ENCODE data around the gene ZNF536. TPM values are rescaled to one million over a fixed set of nuclear protein-coding genes. Genes with fewer than 3 reads are reported as not detected.

The ZNF536 gene
- total and polyA plus RNA-seq, 2 of the 4 experiments (the other 2 are of a cell fraction): not detected

- Histone ChIP-seq H3K27me3 (ENCODE audit: control insufficient read depth, insufficient read depth, low read length) (no peaks in the 10 kb centered on the region), H3K36me3 (ENCODE audit: control insufficient read depth, insufficient read depth, low read length) (no peaks in the 10 kb centered on the region), H2BK20ac (ENCODE audit: low read depth, low read length) (no peak overlapping the region), H3K9me1 (ENCODE audit: insufficient read depth, low read length) (no peaks in the 10 kb centered on the region), H2BK15ac (ENCODE audit: low read depth, low read length) (no peak overlapping the region), H4K8ac (ENCODE audit: low read depth in 2 of 2, low read length in 2 of 2) (no peak overlapping the region), H3K4me2 (ENCODE audit: low read depth, low read length) (no peak overlapping the region), H2AK9ac (replicated peaks; ENCODE audit: low read depth, low read length, poor library complexity) (no peak overlapping the region), H3K56ac (ENCODE audit: extremely low read depth, insufficient read depth, low read length) (no peak overlapping the region), H4K91ac (ENCODE audit: insufficient read depth, low read depth, low read length) (no peak overlapping the region), H3K27ac (ENCODE audit: insufficient read depth, low read length) (no peak overlapping the region), H2BK120ac (ENCODE audit: low read depth, low read length) (no peak overlapping the region), H3K9me3 (ENCODE audit: control insufficient read depth, insufficient read depth, low read length) (peaks cover 34% of the 10 kb centered on the region), H4K20me1 (ENCODE audit: insufficient read depth, low read length) (no peaks in the 10 kb centered on the region), H2AK5ac (ENCODE audit: low read depth, low read length) (no peak overlapping the region), H3K23ac (ENCODE audit: low read depth, low read length) (no peak overlapping the region), H3K9ac (ENCODE audit: low read depth, low read length) (no peak overlapping the region), H3K4me3 (ENCODE audit: insufficient read depth, low read depth, low read length) (no peak overlapping the region), H2BK5ac (ENCODE audit: low read depth, low read length, poor library complexity, severe bottlenecking) (no peak overlapping the region), H3K18ac (ENCODE audit: low read depth, low read length) (no peak overlapping the region), H3K4me1 (ENCODE audit: control insufficient read depth, insufficient read depth, low read length) (no peaks in the 10 kb centered on the region), H3K4ac (ENCODE audit: low read depth, low read length) (no peak overlapping the region), H3K79me1 (ENCODE audit: low read depth in 1 of 2, low read length in 2 of 2) (no peaks in the 10 kb centered on the region), H4K5ac (ENCODE audit: low read depth, low read length) (no peak overlapping the region), H2AFZ (replicated peaks; ENCODE audit: low read length, poor library complexity) (no peak overlapping the region), H3K14ac (replicated peaks; ENCODE audit: low read depth, low read length) (no peak overlapping the region)
- CTCF ChIA-PET: no interaction called here
- dilution Hi-C loops (cut with HindIII; ENCODE audit: low sequenced_read_pairs, unreplicated experiment) (no loop called here), in situ Hi-C loops (cut with MboI; ENCODE audit: low sequenced_read_pairs) (no loop called here), intact Hi-C loops (cut with micrococcal nuclease) (no loop called here)
- TF ChIP-seq MAZ (IDR thresholded peaks at IDR 0.05; ENCODE audit: borderline replicate concordance, low read depth, low read length) (no peak), RFX5 (IDR thresholded peaks at IDR 0.05; ENCODE audit: low read depth, low read length) (no peak), CTCF (conservative IDR thresholded peaks at IDR 0.05; ENCODE audit: low read depth, low read length) (no peak), NFE2L2 (IDR thresholded peaks at IDR 0.05; ENCODE audit: low read depth, low read length) (no peak), BHLHE40 (IDR thresholded peaks at IDR 0.05; ENCODE audit: low read depth, low read length) (no peak), MAFK (IDR thresholded peaks at IDR 0.05; ENCODE audit: low read depth, low read length) (no peak), POLR2A (IDR thresholded peaks at IDR 0.05; ENCODE audit: low read depth, low read length) (no peak), CHD1 (IDR thresholded peaks at IDR 0.05; ENCODE audit: low read depth, low read length) (no peak), CEBPB (IDR thresholded peaks at IDR 0.05; ENCODE audit: low read depth, low read length) (no peak), RAD21 (IDR thresholded peaks at IDR 0.05; ENCODE audit: low read length) (no peak), RCOR1 (IDR thresholded peaks at IDR 0.05; ENCODE audit: insufficient replicate concordance, low read length) (no peak), ELK1 (IDR thresholded peaks at IDR 0.05; ENCODE audit: borderline replicate concordance, low read depth, low read length) (no peak), FOS (IDR thresholded peaks at IDR 0.05; ENCODE audit: low read depth, low read length) (no peak), USF2 (IDR thresholded peaks at IDR 0.05; ENCODE audit: low read depth, low read length) (no peak), SMC3 (IDR thresholded peaks at IDR 0.05; ENCODE audit: low read depth, low read length) (no peak), MXI1 (IDR thresholded peaks at IDR 0.05; ENCODE audit: borderline replicate concordance, low read depth, low read length) (no peak)
- ATAC-seq (ENCODE audit: low read depth): no peak
- no peak for DNase-seq
- POLR2A ChIA-PET (ENCODE audit: unreplicated experiment): no interaction called here
- no TSS peak for BruUV-seq (replicated peaks)
Measured at GRCh38 chr19:30541575-30541974, 169.4 kb downstream of the ZNF536 start.

All from IMR-90 (cell line).